HG03108 (cell line): Measurements from ENCODE around the gene EMP1.
"Not testable (repeated sequence)": the region's sequence is repeated elsewhere in the genome, so short reads cannot be mapped to it uniquely, and the experiment has no call there.

Experiments
- ATAC-seq: cut with Tn5 transposase; IDR thresholded peaks from one replicate; pipeline ENCODE4 v1.9.1; 2021; ENCODE audit warnings: moderate library complexity; ENCODE audit not compliant: unreplicated experiment

The EMP1 gene

GRCh38 chr12:13253966-13254760, 57.6 kb downstream of the EMP1 start:
- ATAC-seq, result no peak

GRCh38 chr12:13255792-13256691, 59.5 kb downstream of the EMP1 start:
- ATAC-seq, result peak; percentile 96

- no peak for ATAC-seq
These were observed 60.1 kb downstream of the EMP1 start for GRCh38 chr12:13256692-13257045.

GRCh38 chr12:13257356-13257875, 60.9 kb downstream of the EMP1 start:
- ATAC-seq, result no peak

- no peak for ATAC-seq
These were observed 61.7 kb downstream of the EMP1 start for GRCh38 chr12:13258197-13258596.

- no peak for ATAC-seq
These were observed 62.2 kb downstream of the EMP1 start for GRCh38 chr12:13258717-13259119.

GRCh38 chr12:13259625-13260024, 63.1 kb downstream of the EMP1 start:
- not testable (repeated sequence) for ATAC-seq

- ATAC-seq, result not testable (repeated sequence)
These were observed 71.3 kb downstream of the EMP1 start for GRCh38 chr12:13267826-13268225.

- ATAC-seq, result no peak
These were observed 72.1 kb downstream of the EMP1 start for GRCh38 chr12:13268581-13268980.
